HG03025 (cell line): ENCODE results near the gene AGGF1.
"Not testable (repeated sequence)": the region's sequence is repeated elsewhere in the genome, so short reads cannot be mapped to it uniquely, and the experiment has no call there.

Experiments used
- ATAC-seq: cut with Tn5 transposase; IDR thresholded peaks from one replicate; pipeline ENCODE4 v1.9.1; 2021; ENCODE audit warnings: mild to moderate bottlenecking, moderate library complexity; ENCODE audit not compliant: unreplicated experiment, low FRiP score

Gene AGGF1

DNA sequence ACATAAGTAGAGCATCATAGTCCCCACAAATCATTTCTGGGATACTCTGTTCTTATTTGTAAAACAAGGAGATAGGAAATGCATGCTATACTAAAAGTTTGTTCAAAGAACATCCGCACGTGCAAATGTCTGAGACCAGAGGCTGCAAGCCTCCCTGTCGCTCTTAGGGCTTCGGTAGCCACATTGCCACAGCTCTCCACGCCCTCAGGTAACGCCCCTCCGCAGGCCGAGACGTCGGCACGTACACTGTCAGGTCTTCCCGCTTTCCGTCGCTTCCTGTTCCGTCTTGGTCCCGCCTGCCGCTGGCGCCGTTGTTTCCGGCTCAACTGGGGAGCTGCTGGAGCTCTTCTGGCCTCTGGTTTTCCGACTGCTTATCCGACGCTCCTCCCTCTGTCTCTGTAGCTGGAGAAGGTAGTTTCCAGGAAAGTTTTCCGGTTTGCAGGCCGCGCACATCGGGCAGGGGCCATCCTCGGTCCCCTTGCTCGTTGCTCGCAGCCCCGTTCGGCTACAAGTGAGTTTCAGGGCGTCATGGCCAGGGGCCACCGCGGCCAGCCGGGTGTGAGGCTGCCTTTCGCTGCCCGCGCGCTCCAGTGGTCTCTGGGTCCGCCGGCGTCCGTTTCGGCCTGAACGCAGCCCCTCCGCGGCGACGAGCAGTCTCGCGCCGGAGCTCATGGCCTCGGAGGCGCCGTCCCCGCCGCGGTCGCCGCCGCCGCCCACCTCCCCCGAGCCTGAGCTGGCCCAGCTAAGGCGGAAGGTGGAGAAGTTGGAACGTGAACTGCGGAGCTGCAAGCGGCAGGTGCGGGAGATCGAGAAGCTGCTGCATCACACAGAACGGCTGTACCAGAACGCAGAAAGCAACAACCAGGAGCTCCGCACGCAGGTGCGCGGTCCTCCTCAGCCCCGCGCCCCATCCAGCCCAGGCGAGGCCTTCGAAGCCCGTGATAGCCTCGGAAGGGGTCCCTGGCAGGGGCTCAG is at the start of gene AGGF1:
TSS of gene AGGF1 (plus strand) at position 308 of the 975 bp plus-strand sequence. CDS start at position 671, 363 bp downstream.
- peak; percentile 99 for ATAC-seq

DNA sequence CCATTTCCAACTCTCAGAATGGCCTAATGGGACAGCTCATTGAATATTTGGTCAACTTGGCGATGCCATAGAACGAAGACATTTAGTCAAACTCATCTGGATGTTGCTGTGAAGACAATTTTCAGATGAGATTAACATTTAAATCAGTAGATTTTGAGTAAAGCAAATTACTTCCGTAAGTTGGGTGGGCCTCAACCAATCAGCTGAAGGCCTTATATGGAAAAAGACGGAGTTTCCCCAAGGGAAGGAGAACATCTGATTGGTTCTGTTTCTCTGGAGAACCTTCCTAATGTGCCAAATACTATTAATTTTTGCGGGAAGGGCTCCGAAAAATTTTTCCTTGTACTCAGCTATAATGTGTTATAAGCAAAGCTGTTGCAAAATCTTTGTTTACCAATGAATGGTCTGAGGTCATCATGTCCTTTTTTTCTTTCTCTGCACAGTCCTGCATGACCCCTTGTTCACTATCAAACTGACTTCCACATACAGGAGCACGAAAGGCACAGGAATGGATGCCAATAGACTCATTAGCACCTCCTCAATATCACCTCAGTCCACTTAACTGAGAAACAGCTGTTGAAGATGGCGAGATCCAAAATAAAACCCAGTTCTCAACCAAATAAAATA is 49.6 kb upstream of the AGGF1 start:
- no peak for ATAC-seq

DNA sequence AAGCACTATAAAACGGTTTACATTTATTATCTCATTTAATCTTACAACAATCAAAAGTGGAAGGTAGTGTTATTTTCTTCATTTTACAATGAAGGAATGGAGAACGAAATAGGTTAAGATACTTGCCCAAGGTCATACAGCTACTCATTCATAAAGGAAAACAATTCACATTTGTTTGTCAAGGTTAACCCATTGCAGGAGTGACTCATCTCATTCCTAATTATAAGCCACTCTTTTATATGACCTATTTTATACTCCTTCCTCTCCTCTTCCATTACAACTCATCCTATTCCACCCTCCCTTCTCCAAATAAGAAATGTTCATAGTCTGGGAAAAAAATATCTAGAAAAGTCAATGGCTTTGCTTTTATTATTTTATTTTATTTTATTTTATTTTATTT is 47.8 kb upstream of the AGGF1 start:
- no peak for ATAC-seq

- no peak for ATAC-seq
Observed at GRCh38 chr5:76983468-76983867, 46.7 kb upstream of the AGGF1 start.

GRCh38 chr5:76986825-76987526 is 43.2 kb upstream of the AGGF1 start:
- ATAC-seq: no peak

DNA sequence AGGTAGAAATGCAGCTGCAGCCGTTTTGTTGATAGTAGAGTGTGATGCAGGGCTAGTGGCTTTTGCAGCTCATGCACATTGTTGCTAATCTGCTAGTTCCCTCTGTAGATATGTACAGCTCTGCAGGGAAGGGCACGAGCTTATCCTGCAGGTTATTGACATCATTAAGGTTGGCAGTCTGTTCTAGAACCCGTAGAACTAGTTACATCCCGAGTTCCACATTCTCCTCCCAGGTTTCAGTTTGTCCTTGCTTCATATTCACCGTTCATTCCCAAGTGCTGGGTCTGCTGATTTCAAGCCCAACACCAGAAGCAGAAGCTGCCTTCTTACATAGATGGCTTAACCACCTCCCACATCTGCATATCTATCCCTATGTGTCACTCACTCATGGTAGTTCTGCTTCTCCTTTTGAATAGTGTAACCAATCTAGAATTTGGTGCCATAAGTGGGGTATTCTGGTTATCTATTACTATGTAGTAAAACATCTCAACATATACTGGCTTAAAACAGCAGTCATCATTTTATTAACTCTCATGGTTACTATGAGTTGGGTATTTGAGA is 39.2 kb upstream of the AGGF1 start:
- ATAC-seq: no peak

DNA sequence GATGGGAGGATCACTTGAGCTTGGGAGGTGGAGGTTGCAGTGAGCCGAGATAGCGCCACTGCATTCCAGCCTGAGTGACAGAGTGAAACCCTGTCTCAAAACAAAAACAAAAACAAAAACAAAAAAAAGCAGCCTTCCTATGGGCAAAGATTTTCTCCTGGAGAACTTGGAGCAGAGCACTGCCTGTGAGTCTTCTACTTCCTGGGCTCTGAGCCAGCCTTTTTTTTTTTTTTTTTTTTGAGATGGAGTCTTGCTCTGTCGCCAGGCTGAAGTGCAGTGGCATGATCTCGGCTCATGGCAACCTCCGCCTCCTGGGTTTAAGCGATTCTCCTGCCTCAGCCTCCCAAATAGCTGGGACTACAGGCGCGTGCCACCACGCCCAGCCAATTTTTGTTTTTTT is 36.8 kb upstream of the AGGF1 start:
- not testable (repeated sequence) for ATAC-seq

- no peak for ATAC-seq
Observed at GRCh38 chr5:76994337-76994736, 35.9 kb upstream of the AGGF1 start.

GRCh38 chr5:76998251-76998650 is 32.0 kb upstream of the AGGF1 start:
- not testable (repeated sequence) for ATAC-seq

- no peak for ATAC-seq
Observed at GRCh38 chr5:76999451-76999850, 30.8 kb upstream of the AGGF1 start.

DNA sequence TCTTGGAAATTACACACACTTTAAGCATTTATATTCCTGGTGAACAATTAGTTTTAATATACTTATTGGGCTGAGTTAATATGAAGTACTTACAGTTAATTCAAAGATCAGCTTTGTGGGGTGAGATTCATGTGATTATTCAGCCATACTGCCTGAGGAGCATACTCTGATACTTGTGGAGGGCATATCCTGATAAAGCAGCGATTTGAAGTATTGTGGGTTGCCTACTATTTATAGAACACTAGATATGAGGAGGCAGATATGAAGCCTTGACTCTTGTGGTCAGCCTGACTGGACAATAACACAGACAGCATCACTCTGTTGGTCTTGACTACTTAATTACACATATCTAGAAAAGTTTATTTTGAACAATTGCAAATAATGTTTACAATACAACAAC is 27.0 kb upstream of the AGGF1 start:
- no peak for ATAC-seq

DNA sequence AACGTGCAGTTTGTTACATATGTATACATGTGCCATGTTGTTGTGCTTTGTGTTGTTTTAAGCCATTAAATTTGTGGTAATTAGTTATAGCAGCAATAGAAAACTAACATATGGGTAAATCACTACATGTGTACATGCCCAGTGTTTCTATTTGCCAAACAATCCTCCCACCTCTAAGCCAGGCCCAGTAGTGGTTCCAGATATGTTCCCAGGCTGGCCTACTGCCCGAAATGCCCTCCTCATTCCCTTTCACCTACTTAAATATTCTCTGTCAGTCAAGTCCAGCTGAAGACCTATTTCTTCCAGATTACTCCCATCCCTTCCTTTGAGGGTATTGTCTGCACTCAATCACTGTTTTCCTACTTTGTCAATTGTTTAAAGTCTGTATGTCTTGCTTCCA is 24.1 kb upstream of the AGGF1 start:
- ATAC-seq: no peak

DNA sequence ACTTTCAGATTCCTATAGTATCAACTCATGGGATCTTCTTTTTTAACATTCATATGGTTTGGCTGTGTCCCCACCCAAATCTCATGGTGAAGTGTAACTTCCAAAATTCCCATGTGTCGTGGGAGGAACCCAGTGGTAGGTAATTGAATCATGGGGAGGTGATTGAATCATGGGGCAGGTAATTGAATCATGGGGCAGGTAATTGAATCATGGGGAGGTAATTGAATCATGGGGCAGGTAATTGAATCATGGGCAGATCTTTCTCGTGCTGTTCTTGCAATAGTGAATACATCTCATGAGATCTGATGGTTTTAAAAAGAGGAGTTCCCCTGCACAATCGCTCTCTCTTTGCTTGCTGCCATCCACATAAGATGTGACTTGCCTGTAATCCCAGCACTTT is 21.8 kb upstream of the AGGF1 start:
- ATAC-seq: no peak

GRCh38 chr5:77010243-77010642 is 20.0 kb upstream of the AGGF1 start:
- ATAC-seq: no peak

DNA sequence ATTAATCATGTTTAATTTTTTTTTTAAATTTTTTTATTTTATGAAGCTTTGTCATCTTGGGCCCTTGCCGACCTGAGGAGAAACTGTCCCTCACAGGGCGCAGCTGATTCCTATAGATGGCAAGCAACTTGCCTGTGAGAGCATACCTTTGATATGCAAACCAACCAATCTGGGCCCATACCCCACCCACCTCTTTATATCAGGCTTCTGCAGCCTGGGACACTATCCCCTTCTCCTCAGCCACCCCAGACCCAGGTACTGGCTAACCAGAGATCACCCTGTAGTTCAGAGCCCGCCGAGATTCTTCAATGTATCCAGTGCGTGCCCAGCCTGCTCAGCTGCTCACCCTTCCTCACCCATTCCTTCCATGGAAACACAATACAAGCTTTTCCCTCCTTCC is 18.7 kb upstream of the AGGF1 start:
- no peak for ATAC-seq

- ATAC-seq: no peak
Observed at GRCh38 chr5:77012601-77013000, 17.6 kb upstream of the AGGF1 start.

- ATAC-seq: no peak
Observed at GRCh38 chr5:77015938-77016569, 14.2 kb upstream of the AGGF1 start.

GRCh38 chr5:77016962-77017361 is 13.2 kb upstream of the AGGF1 start:
- ATAC-seq: no peak

DNA sequence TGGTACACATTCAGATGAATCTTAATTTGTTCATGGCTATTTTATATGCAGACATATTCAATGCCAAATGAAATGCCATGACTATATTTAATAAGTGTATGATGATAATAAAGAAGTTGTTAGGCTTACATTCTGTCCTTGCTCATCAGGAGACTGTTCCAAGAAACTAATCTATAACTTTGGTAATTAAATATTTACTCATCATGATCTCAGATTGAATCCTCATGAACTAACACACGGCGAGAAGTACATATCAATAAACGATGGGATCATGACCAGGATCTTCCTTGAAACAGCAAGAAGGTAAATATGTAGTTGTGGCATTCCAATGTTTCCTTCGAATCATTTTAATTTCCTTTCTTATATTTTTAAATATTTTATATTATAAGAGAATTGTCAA is 12.5 kb upstream of the AGGF1 start:
- no peak for ATAC-seq
